Ovary (tissue), 9 donors: ENCODE data around the gene ICA1. TPM values are rescaled to one million over a fixed set of nuclear protein-coding genes. Genes with fewer than 3 reads are reported as not detected.

ENCODE experiments used
- DNase-seq, 5 donors: peaks; one replicate each; pipeline ENCODE4 v3.0.0-alpha.2; 2019 to 2020
- H3K27ac ChIP-seq, 2 donors: fragments of 200-600 bp; one replicate each; pipeline versions ENCODE4 v1.5.1 to v1.8.0; 2019 to 2022
- H3K27me3 ChIP-seq: fragments of 200-600 bp; one replicate; pipeline ENCODE4 v1.8.0; 2022
- H3K36me3 ChIP-seq: fragments of 200-600 bp; sonication (generic); one replicate; pipeline ENCODE4 v1.5.1; 2019
- H3K4me1 ChIP-seq: one replicate; pipeline ENCODE4 v1.8.1; 2013; ENCODE audit warnings: mild to moderate bottlenecking, moderate library complexity; ENCODE audit not compliant: insufficient read depth
- H3K4me3 ChIP-seq: fragments of 200-600 bp; sonication (generic); one replicate; pipeline ENCODE4 v1.5.1; 2017
- H3K9me3 ChIP-seq, 2 donors: fragments of 200-600 bp in 1 of 2; sonication (generic) in 1 of 2; one replicate each; pipeline versions ENCODE4 v1.5.1 to v1.8.1; 2013 to 2019; ENCODE audit warnings: mild to moderate bottlenecking in 1 of 2, moderate library complexity in 1 of 2
- CTCF ChIP-seq, 3 donors: fragments of 450-650 bp in 2 of 3; fragments of 200-600 bp in 1 of 3; IDR thresholded peaks; one replicate each; pipeline versions ENCODE4 v1.5.1 to v1.8.0; 2016 to 2022; ENCODE audit warnings: antibody characterized with exemption in 3 of 3, mild to moderate bottlenecking in 1 of 3
- EP300 ChIP-seq: sonication (generic); formaldehyde crosslinking; IDR thresholded peaks from one replicate; pipeline ENCODE4 v1.6.1; 2017; ENCODE audit warnings: antibody characterized with exemption
- POLR2A ChIP-seq: fragments of 450-650 bp; IDR thresholded peaks from one replicate; pipeline ENCODE4 v1.6.1; 2017; ENCODE audit warnings: antibody characterized with exemption, mild to moderate bottlenecking, moderate library complexity
- WGBS, 3 donors: extraction: QIAGEN DNeasy Blood & Tissue Kit in 1 of 3; methylation state at CpG; one replicate each; pipeline versions ENCODE4 v1.1.5 to v1.1.7; 2013 to 2017; 5-methylcytosine and 5-hydroxymethylcytosine counted together
- intact Hi-C, 4 donors: fragments of 100-400 bp; cut with DNase I; formaldehyde crosslinking; loops; one replicate each; pipeline versions ENCODE4 v1.11.0 to v1.15.1; 2022 to 2023
- polyA plus RNA-seq, 2 donors: library from polyadenylated mRNA; stranded (reverse); fragments of 200-250 nt in 1 of 2; fragments of 350-450 nt in 1 of 2; fragmentation: Illumina TruSeq in 1 of 2; extraction: RNeasy Lipid Tissue Mini Kit (QIAGEN cat#74804) in 1 of 2; gene quantifications; one replicate each; pipeline ENCODE4 v1.2.3, GENCODE V29; 2013 to 2014
- total RNA-seq, 7 donors: library from RNA; depleted of rRNA in 2 of 7; stranded (reverse); fragments of >200 nt in 2 of 7; fragmentation: NEBNext Ultra II Directional in 3 of 7; extraction: Animal tissue kit (Norgen Biotek cat#: 25700) in 3 of 7; gene quantifications; one replicate each; pipeline versions ENCODE4 v1.1.0 to v1.2.4, GENCODE V29; 2016 to 2023
- donor health status: DM: no; HTN: no; CAD: no; lungs with moderate emphysema.
- donor health status: DM: no; HTN: no; CAD: no.
- donor health status: Bipolar disorder and iron deficiency.
- donor health status: DM: yes; HTN: yes; CAD: no.
- donor health status: DM: no; HTN: no; CAD: no.
- donor health status: DM: yes; HTN: yes; CAD: no.

Gene ICA1
- total and polyA plus RNA-seq, 9 donors = 2.1 to 19.4 (median 4.7) TPM

- peaks cover 5% of the 10 kb centered on the region for H3K4me1 ChIP-seq
- TF ChIP-seq POLR2A = no peak
- no peak for TF ChIP-seq CTCF (IDR thresholded peaks at IDR 0.05)
- TF ChIP-seq EP300 = no peak
- 8 to 33% (median 10%) methylated on average over 12 of the region's 12 CpGs for WGBS, 3 donors
- no peaks in the 10 kb centered on the region for H3K27me3 ChIP-seq
- no peak for DNase-seq
- intact Hi-C loops = no loop called here
- H3K4me3 ChIP-seq = no peak overlapping the region
- H3K27ac ChIP-seq = peak overlapping the region in 1 of 2 donors; percentile 3
- no peaks in the 10 kb centered on the region for H3K9me3 ChIP-seq
- no peaks in the 10 kb centered on the region for H3K36me3 ChIP-seq
Observed at GRCh38 chr7:8128449-8129317, 133.3 kb downstream of the ICA1 start.

- 62 to 70% (median 62%) methylated on average over 2 of the region's 2 CpGs for WGBS, 3 donors
- Histone ChIP-seq H3K4me1 (peaks cover 5% of the 10 kb centered on the region), H3K4me3 (no peak overlapping the region), H3K36me3 (no peaks in the 10 kb centered on the region), H3K9me3 (no peaks in the 10 kb centered on the region), H3K27ac (no peak overlapping the region), H3K27me3 (no peaks in the 10 kb centered on the region)
- intact Hi-C loops = no loop called here
- DNase-seq = no peak
- no peak for TF ChIP-seq EP300
- no peak for TF ChIP-seq CTCF (IDR thresholded peaks at IDR 0.05)
- TF ChIP-seq POLR2A = no peak
Observed at GRCh38 chr7:8126601-8127167, 135.3 kb downstream of the ICA1 start.

- H3K27ac ChIP-seq = no peak overlapping the region
Observed at GRCh38 chr7:8125680-8126444, 136.1 kb downstream of the ICA1 start.

More at GRCh38 chr7:8125680-8126444, 136.1 kb downstream of the ICA1 start:
- no peak for TF ChIP-seq EP300
- TF ChIP-seq CTCF (IDR thresholded peaks at IDR 0.05) = no peak
- no peak for TF ChIP-seq POLR2A
- Histone ChIP-seq H3K27me3 (no peaks in the 10 kb centered on the region), H3K4me1 (peaks cover 5% of the 10 kb centered on the region), H3K4me3 (no peak overlapping the region), H3K9me3 (no peaks in the 10 kb centered on the region), H3K36me3 (no peaks in the 10 kb centered on the region)
- intact Hi-C loops = no loop called here
- no peak for DNase-seq
- 83 to 88% (median 85%) methylated on average over 8 of the region's 8 CpGs for WGBS, 3 donors
